Measurements from ENCODE around the gene COPG1. TPM values are rescaled to one million over a fixed set of nuclear protein-coding genes. Genes with fewer than 3 reads are reported as not detected.
"Not testable (repeated sequence)": the region's sequence is repeated elsewhere in the genome, so short reads cannot be mapped to it uniquely, and the experiment has no call there.

COPG1 gene, protein sequence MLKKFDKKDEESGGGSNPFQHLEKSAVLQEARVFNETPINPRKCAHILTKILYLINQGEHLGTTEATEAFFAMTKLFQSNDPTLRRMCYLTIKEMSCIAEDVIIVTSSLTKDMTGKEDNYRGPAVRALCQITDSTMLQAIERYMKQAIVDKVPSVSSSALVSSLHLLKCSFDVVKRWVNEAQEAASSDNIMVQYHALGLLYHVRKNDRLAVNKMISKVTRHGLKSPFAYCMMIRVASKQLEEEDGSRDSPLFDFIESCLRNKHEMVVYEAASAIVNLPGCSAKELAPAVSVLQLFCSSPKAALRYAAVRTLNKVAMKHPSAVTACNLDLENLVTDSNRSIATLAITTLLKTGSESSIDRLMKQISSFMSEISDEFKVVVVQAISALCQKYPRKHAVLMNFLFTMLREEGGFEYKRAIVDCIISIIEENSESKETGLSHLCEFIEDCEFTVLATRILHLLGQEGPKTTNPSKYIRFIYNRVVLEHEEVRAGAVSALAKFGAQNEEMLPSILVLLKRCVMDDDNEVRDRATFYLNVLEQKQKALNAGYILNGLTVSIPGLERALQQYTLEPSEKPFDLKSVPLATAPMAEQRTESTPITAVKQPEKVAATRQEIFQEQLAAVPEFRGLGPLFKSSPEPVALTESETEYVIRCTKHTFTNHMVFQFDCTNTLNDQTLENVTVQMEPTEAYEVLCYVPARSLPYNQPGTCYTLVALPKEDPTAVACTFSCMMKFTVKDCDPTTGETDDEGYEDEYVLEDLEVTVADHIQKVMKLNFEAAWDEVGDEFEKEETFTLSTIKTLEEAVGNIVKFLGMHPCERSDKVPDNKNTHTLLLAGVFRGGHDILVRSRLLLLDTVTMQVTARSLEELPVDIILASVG
- total RNA-seq (2012; rRNA removed): 324 and 359 TPM in 2 replicates

DNA sequence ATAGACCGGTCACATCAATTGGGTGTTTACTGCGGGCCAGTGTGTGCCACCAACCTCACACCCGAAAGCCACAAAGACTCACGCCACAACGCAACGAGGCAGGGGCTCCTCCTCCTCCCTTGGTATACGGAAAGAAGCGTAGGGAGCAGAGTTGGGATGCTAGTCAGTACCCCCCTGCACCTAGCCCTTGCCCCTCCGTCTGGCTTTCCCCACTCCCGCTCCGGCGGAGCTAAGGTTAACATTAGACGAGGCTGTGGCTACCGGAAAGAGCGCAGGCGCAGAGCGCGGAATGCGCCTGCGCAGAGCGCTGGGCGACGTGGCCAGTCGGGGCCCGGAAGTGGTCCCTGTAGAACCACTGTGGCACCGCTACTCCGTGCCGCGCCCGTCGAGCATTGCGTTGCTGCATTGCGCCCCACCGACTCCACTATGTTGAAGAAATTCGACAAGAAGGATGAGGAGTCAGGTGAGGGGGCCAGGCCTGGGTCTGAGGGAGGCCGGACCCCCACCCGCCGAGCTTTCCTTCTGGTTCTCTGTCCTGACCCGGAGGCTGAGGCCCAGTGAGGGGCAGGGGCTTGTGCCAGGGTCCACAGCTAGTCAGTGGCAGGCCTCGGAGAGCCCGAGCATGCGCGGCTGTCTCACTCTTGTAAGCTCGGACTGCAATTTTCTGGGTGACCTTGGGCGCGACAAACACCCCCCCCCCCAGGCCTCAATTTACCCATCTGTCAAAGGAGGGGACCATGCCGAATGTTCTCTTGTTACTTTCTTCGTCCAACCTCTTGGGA is at the start of gene COPG1:
Gene COPG1, plus strand, starts transcription at position 323 of the 782 bp plus-strand sequence. Its CDS starts 104 bp downstream, at position 427.
- Histone ChIP-seq H3K36me3 (ENCODE audit: insufficient read depth, low read length) (peaks cover 26% of the 10 kb centered on the region), H3K9ac (ENCODE audit: low read depth, low read length) (peak within 1 kb of the TSS; percentile 99), H3K4me1 (ENCODE audit: control insufficient read depth, insufficient read depth, low read length) (peaks cover 21% of the 10 kb centered on the region), H3K4me3 (ENCODE audit: low read length) (peak within 1 kb of the TSS; percentile 83), H3K4me2 (ENCODE audit: low read length) (peak within 1 kb of the TSS; percentile 97), H3K27me3 (ENCODE audit: control insufficient read depth, insufficient read depth, low read length) (no peaks in the 10 kb centered on the region), H3K9me3 (replicated peaks; ENCODE audit: low read length) (no peaks in the 10 kb centered on the region)

DNA sequence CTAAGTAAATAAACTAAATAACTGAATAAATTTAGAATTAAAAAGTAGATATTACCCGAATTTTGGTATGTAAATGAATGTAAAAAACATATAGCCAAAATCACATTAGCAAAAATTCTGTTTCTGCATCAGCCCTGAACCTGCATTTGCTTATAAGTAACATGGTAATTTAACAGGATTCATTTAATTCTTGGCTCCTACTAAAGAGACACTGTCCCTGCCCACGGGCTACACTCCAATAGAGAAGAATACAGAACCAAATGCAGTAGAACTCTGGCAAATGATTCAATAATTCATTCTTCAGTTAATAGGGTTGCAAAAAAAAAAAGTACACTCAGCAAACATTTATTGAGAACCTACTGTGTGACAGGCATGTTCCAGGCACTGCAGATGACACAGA is 44.9 kb upstream of the COPG1 start:
- peaks cover 3% of the 10 kb centered on the region for H3K4me1 ChIP-seq (ENCODE audit: control insufficient read depth, insufficient read depth, low read length)
- H3K27me3 ChIP-seq (ENCODE audit: control insufficient read depth, insufficient read depth, low read length): no peaks in the 10 kb centered on the region
- no peaks in the 10 kb centered on the region for H3K36me3 ChIP-seq (ENCODE audit: insufficient read depth, low read length)
- H3K4me3 ChIP-seq (ENCODE audit: low read length): no peak overlapping the region
- no peak overlapping the region for H3K9ac ChIP-seq (ENCODE audit: low read depth, low read length)
- H3K4me2 ChIP-seq (ENCODE audit: low read length): no peak overlapping the region
- H3K9me3 ChIP-seq (replicated peaks; ENCODE audit: low read length): no peaks in the 10 kb centered on the region

DNA sequence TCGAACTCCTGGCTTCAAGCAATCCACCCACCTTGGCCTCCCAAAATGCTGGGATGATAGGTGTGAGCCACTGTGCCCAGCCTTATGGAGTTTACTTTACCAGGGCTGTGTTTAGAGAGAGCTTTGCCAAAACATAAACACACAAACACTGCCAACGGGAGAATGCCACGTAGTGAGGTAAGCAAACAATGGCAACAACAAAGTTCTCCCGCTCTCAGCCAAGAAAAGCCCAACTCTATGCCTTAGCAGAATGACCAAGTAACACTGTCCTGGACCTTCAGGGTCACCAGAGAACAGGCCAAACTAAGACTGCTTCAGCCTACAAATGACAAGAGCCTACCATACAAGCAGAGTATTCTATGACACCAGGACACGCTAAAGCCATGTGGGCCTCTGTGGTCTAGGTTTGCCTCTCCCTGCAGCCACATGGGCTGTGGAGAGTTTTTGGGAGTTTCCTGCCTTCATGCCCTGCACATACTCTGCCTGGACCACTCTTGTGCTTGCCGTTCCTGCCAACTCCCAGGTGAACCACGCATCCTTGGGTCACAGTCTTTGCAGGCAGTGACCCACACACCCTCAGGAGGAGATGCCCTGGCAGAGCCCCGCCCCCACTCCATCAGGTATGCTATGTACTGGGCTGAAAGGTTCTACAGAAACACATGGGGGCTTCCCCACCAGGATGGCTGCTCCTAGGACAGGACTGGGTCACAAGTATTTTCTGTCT is 44.1 kb upstream of the COPG1 start:
- Histone ChIP-seq H3K9ac (ENCODE audit: low read depth, low read length) (no peak overlapping the region), H3K4me1 (ENCODE audit: control insufficient read depth, insufficient read depth, low read length) (peaks cover 3% of the 10 kb centered on the region), H3K4me2 (ENCODE audit: low read length) (no peak overlapping the region), H3K27me3 (ENCODE audit: control insufficient read depth, insufficient read depth, low read length) (no peaks in the 10 kb centered on the region), H3K4me3 (ENCODE audit: low read length) (no peak overlapping the region), H3K9me3 (replicated peaks; ENCODE audit: low read length) (no peaks in the 10 kb centered on the region), H3K36me3 (ENCODE audit: insufficient read depth, low read length) (no peaks in the 10 kb centered on the region)

DNA sequence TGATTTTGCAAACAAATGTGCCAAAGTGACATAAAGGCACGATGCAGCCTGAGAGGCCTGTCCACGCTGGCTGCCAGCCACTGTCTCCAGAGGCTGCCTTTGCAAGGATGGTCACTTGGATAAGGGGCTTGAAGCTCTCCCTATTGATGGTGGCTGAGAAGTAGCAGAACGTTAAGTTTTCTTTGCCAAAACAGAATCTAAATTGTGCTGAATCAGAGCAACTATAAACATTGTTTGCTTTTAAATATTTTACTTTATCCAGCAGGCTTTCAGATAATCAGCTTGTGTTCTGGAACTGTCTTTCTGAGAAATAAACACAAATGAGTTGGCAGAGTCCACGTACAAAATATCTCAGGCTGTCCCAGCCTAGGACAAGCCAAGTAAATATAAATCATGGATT is 41.9 kb upstream of the COPG1 start:
- Histone ChIP-seq H3K27me3 (ENCODE audit: control insufficient read depth, insufficient read depth, low read length) (no peaks in the 10 kb centered on the region), H3K9ac (ENCODE audit: low read depth, low read length) (no peak overlapping the region), H3K9me3 (replicated peaks; ENCODE audit: low read length) (no peaks in the 10 kb centered on the region), H3K4me2 (ENCODE audit: low read length) (no peak overlapping the region), H3K36me3 (ENCODE audit: insufficient read depth, low read length) (no peaks in the 10 kb centered on the region), H3K4me1 (ENCODE audit: control insufficient read depth, insufficient read depth, low read length) (peaks cover 15% of the 10 kb centered on the region), H3K4me3 (ENCODE audit: low read length) (no peak overlapping the region)

DNA sequence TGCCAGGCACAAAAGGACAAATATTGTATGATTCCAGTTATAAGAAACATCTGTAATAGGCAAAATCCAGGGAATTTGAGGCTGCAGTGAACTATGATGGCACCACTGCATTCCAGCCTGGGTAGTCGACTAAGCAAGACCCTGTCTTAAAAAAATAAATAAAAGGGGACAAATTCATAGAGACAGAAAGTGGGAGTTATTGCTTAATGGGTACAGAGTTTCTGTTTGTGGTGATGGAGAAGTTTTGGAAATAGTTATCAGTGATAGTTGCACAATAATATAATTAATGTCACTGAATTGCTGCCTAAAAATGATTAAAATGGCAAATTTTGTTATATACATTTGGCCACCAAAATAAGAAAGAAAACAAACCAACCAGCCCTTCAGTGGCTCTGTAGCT is 38.1 kb upstream of the COPG1 start:
- H3K4me1 ChIP-seq (ENCODE audit: control insufficient read depth, insufficient read depth, low read length): peaks cover 15% of the 10 kb centered on the region
- no peaks in the 10 kb centered on the region for H3K9me3 ChIP-seq (replicated peaks; ENCODE audit: low read length)
- no peaks in the 10 kb centered on the region for H3K36me3 ChIP-seq (ENCODE audit: insufficient read depth, low read length)
- no peak overlapping the region for H3K9ac ChIP-seq (ENCODE audit: low read depth, low read length)
- peak overlapping the region; percentile 49 for H3K4me2 ChIP-seq (ENCODE audit: low read length)
- no peaks in the 10 kb centered on the region for H3K27me3 ChIP-seq (ENCODE audit: control insufficient read depth, insufficient read depth, low read length)
- H3K4me3 ChIP-seq (ENCODE audit: low read length): no peak overlapping the region

DNA sequence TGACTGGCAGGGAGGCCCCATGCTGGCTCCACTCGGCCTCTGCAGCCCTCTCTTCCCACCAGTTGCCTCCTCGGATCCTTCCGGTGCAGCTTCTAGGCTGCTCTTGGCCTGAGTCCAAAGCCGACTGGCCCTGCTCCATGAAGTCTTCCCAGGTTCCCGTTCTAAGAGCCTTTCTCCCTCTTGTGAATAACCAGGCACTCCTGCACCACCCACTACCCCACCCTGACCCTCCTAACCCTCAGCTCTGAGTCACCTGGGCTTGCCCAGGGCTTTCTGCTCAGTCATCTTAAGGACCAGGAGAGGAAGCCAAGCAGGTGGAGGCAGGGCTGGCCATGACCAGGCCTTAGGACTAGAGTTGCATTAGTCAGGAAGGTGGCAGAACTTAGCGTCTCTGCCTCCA is 37.6 kb upstream of the COPG1 start:
- Histone ChIP-seq H3K4me3 (ENCODE audit: low read length) (no peak overlapping the region), H3K4me1 (ENCODE audit: control insufficient read depth, insufficient read depth, low read length) (peaks cover 15% of the 10 kb centered on the region), H3K36me3 (ENCODE audit: insufficient read depth, low read length) (no peaks in the 10 kb centered on the region), H3K27me3 (ENCODE audit: control insufficient read depth, insufficient read depth, low read length) (no peaks in the 10 kb centered on the region), H3K9ac (ENCODE audit: low read depth, low read length) (no peak overlapping the region), H3K9me3 (replicated peaks; ENCODE audit: low read length) (no peaks in the 10 kb centered on the region), H3K4me2 (ENCODE audit: low read length) (peak overlapping the region; percentile 49)

DNA sequence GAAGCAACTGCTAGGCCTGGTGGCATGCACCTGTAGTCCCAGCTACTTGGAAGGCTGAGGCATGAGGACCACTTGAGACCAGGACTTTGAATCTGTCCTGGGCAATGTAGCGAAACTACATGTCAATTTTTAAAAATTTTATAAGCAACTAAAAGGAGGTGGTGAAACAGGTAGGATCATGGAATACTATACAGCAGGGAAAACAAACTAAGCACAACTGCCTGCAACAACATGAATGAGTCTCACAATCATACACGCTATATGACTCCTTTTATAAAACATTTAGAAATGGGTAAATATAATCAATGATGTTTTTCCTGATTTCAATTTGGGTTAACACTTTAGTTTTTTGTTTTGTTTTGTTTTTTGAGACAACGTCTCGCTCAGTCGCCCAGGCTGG is 36.2 kb upstream of the COPG1 start:
- Histone ChIP-seq H3K36me3 (ENCODE audit: insufficient read depth, low read length) (no peaks in the 10 kb centered on the region), H3K9me3 (replicated peaks; ENCODE audit: low read length) (no peaks in the 10 kb centered on the region), H3K4me2 (ENCODE audit: low read length) (no peak overlapping the region), H3K4me3 (ENCODE audit: low read length) (no peak overlapping the region), H3K4me1 (ENCODE audit: control insufficient read depth, insufficient read depth, low read length) (peaks cover 12% of the 10 kb centered on the region), H3K27me3 (ENCODE audit: control insufficient read depth, insufficient read depth, low read length) (no peaks in the 10 kb centered on the region), H3K9ac (ENCODE audit: low read depth, low read length) (no peak overlapping the region)

DNA sequence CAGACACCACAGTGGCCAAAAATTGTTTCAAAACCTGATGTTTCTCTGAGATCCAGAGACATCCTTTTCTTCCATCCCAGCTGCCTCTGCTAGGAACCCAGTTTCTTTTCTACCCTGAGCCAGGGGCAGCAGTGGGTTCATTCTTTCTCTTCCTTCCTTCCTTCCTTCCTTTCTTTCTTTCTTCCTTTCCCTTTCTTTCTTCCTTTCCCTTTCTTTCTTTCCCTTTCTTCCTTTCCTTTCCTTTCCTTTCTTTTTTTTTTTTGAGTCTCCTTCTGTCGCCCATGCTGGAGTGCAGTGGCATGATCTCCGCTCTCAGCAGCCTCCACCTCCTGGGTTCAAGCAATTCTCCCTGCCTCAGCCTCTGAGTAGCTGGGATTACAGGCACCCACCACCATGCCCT is 30.7 kb upstream of the COPG1 start:
- Histone ChIP-seq H3K4me1 (ENCODE audit: control insufficient read depth, insufficient read depth, low read length) (no peaks in the 10 kb centered on the region), H3K36me3 (ENCODE audit: insufficient read depth, low read length) (no peaks in the 10 kb centered on the region), H3K27me3 (ENCODE audit: control insufficient read depth, insufficient read depth, low read length) (no peaks in the 10 kb centered on the region), H3K9ac (ENCODE audit: low read depth, low read length) (no peak overlapping the region), H3K4me3 (ENCODE audit: low read length) (no peak overlapping the region), H3K4me2 (ENCODE audit: low read length) (no peak overlapping the region), H3K9me3 (replicated peaks; ENCODE audit: low read length) (no peaks in the 10 kb centered on the region)

DNA sequence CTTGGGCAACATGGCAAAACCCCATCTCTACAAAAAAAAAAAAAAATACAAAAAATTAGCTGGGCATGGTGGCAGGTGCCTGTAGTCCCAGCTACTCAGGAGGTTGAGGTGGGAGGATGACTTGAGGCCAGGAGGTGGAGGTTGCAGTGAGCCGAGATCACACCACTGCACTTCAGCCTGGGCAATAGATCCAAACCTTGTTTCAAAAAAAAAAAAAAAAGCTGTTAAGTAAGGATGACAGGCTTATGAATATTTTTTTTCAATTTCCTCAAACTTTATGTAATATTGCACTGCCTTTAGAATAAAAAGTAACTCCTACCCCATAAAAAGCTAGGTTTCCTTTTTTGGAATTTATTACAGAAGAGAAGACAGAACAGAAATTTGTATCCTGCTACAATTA is 25.0 kb upstream of the COPG1 start:
- not testable (repeated sequence) for H3K36me3 ChIP-seq (ENCODE audit: insufficient read depth, low read length); H3K27me3 ChIP-seq (ENCODE audit: control insufficient read depth, insufficient read depth, low read length); H3K4me3 ChIP-seq (ENCODE audit: low read length); H3K9me3 ChIP-seq (replicated peaks; ENCODE audit: low read length)
- peak overlapping the region; percentile 42 for H3K9ac ChIP-seq (ENCODE audit: low read depth, low read length)
- peaks cover 40% of the 10 kb centered on the region for H3K4me1 ChIP-seq (ENCODE audit: control insufficient read depth, insufficient read depth, low read length)
- H3K4me2 ChIP-seq (ENCODE audit: low read length): peak overlapping the region; percentile 67

DNA sequence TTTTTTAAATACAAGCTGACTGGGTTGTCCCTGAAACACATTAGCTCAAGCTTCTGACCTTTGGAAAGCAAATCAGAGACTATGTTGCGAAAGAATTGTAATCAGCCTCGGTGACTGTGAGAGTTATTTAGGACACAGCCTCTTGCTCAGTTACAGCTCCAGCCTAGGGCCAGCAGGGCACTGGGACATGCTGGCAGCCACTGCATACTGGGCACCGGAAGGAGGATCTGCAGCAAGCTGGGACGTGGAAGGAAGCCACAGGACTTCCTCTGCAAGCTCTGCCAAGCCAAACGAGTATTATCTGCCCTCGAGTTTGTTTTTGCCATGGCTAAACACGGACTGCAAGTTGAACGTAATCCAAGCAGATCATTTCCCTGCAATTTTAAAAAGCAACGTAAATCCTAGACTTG is 24.4 kb upstream of the COPG1 start:
- Histone ChIP-seq H3K36me3 (ENCODE audit: insufficient read depth, low read length) (no peaks in the 10 kb centered on the region), H3K4me2 (ENCODE audit: low read length) (peak overlapping the region; percentile 67), H3K27me3 (ENCODE audit: control insufficient read depth, insufficient read depth, low read length) (no peaks in the 10 kb centered on the region), H3K9ac (ENCODE audit: low read depth, low read length) (peak overlapping the region; percentile 42), H3K4me3 (ENCODE audit: low read length) (peak overlapping the region; percentile 13), H3K9me3 (replicated peaks; ENCODE audit: low read length) (no peaks in the 10 kb centered on the region), H3K4me1 (ENCODE audit: control insufficient read depth, insufficient read depth, low read length) (peaks cover 44% of the 10 kb centered on the region)
